HL-60/S4 treated with phorbol 12-myristate 13-acetate at 8.2 ng/mL for 4 days and 3 days (cell line): ENCODE data around the gene SPOP.
"Not testable (repeated sequence)": the region's sequence is repeated elsewhere in the genome, so short reads cannot be mapped to it uniquely, and the experiment has no call there.

Source experiments
- in situ Hi-C: fragments of 300-500 bp; cut with MboI; formaldehyde crosslinking; loops from 2 replicates; pipeline ENCODE4 v1.15.0; 2022; ENCODE audit warnings: low sequenced_read_pairs

The SPOP gene

GRCh38 chr17:49677933-49678847 lies at the start of gene SPOP:
SPOP (minus strand) TSS chr17:49678097; CDS start chr17:49622810, 55,287 bp downstream.
- in situ Hi-C loops: loop anchor here (25.0 kb wide), 1 partner anchor 266 kb away; the partner anchor contains the start of gene PHB1

- in situ Hi-C loops: no loop called here
Observed at GRCh38 chr17:49727380-49727779, 49.5 kb upstream of the SPOP start.

- in situ Hi-C loops: no loop called here
Observed at GRCh38 chr17:49725452-49726130, 47.7 kb upstream of the SPOP start.

GRCh38 chr17:49724552-49724951 lies 46.7 kb upstream of the SPOP start:
- in situ Hi-C loops: not testable (repeated sequence)

GRCh38 chr17:49723423-49723822 lies 45.5 kb upstream of the SPOP start:
- in situ Hi-C loops: no loop called here

GRCh38 chr17:49722066-49722465 lies 44.2 kb upstream of the SPOP start:
- in situ Hi-C loops: no loop called here

- in situ Hi-C loops: no loop called here
Observed at GRCh38 chr17:49717371-49717861, 39.5 kb upstream of the SPOP start.

- in situ Hi-C loops: no loop called here
Observed at GRCh38 chr17:49716668-49717364, 38.9 kb upstream of the SPOP start.

- in situ Hi-C loops: no loop called here
Observed at GRCh38 chr17:49715717-49716279, 37.9 kb upstream of the SPOP start.

GRCh38 chr17:49715216-49715615 lies 37.3 kb upstream of the SPOP start:
- in situ Hi-C loops: no loop called here

GRCh38 chr17:49708515-49709183 lies 30.8 kb upstream of the SPOP start:
- in situ Hi-C loops: loop anchor here (10.0 kb wide), 1 partner anchor 76 kb away; the partner anchor contains the start of gene KAT7

GRCh38 chr17:49707608-49708514 lies 30.0 kb upstream of the SPOP start, which contains the start of gene SLC35B1:
SLC35B1 (minus strand) TSS chr17:49707964; CDS start chr17:49707833, 131 bp downstream.
- in situ Hi-C loops: loop anchor here (10.0 kb wide), 1 partner anchor 77 kb away; the partner anchor contains the start of gene KAT7

- in situ Hi-C loops: loop anchor here (10.0 kb wide), 1 partner anchor 78 kb away; the partner anchor contains the start of gene KAT7
Observed at GRCh38 chr17:49707246-49707607, 29.3 kb upstream of the SPOP start.

GRCh38 chr17:49705254-49705653 lies 27.4 kb upstream of the SPOP start:
- in situ Hi-C loops: loop anchor here (10.0 kb wide), 1 partner anchor 80 kb away; the partner anchor contains the start of gene KAT7

- in situ Hi-C loops: loop anchor here (10.0 kb wide), 1 partner anchor 81 kb away; the partner anchor contains the start of gene KAT7
Observed at GRCh38 chr17:49703557-49704277, 25.8 kb upstream of the SPOP start.

- in situ Hi-C loops: loop anchor here (10.0 kb wide), 1 partner anchor 84 kb away; the partner anchor contains the start of gene KAT7
Observed at GRCh38 chr17:49700960-49701359, 23.1 kb upstream of the SPOP start.

GRCh38 chr17:49699966-49700575 lies 22.2 kb upstream of the SPOP start:
- in situ Hi-C loops: loop anchor here (5.0 to 25.0 kb wide), 3 partner anchors 85 to 288 kb away; partner anchors contain the start of genes KAT7 and PHB1
